ENCODE data around the gene HMGB4. TPM values are rescaled to one million over a fixed set of nuclear protein-coding genes. Genes with fewer than 3 reads are reported as not detected.

Gene HMGB4
- polyA plus RNA-seq, 2 of the 4 experiments (the other 2 are of a cell fraction) = not detected

- TF ChIP-seq CTCF (IDR thresholded peaks at IDR 0.05) = no peak
Observed at GRCh38 chr1:33876970-33877650, 13.2 kb downstream of the HMGB4 start (continued).

GRCh38 chr1:33878392-33878791, 14.5 kb downstream of the HMGB4 start:
- H3K9me3 ChIP-seq = no peaks in the 10 kb centered on the region
- ChIA-PET CTCF (no interaction called here), POLR2A (no interaction called here)
- H3K4me3 ChIP-seq = no peak overlapping the region
- TF ChIP-seq EP300 (IDR thresholded peaks at IDR 0.05) (no peak), ZC3H11A (IDR thresholded peaks at IDR 0.05) (no peak), ESRRA (IDR thresholded peaks at IDR 0.05; ENCODE audit: borderline replicate concordance, low read length) (no peak), ZFP36 (IDR thresholded peaks at IDR 0.05; ENCODE audit: borderline replicate concordance, partially characterized antibody) (no peak), NFE2L2 (conservative IDR thresholded peaks at IDR 0.05; ENCODE audit: low read length) (no peak), FOSB (CRISPR knock-in tag; IDR thresholded peaks at IDR 0.05) (no peak), NR3C1 (IDR thresholded peaks at IDR 0.05) (no peak), HES2 (IDR thresholded peaks at IDR 0.05) (no peak), FOSL2 (IDR thresholded peaks at IDR 0.05) (no peak), FOSL2 (CRISPR knock-in tag; IDR thresholded peaks at IDR 0.05) (no peak), CBX2 (IDR thresholded peaks at IDR 0.05; ENCODE audit: borderline replicate concordance, low read depth) (no peak), USF2 (IDR thresholded peaks at IDR 0.05) (no peak), HOXA7 (CRISPR knock-in tag; IDR thresholded peaks at IDR 0.05) (no peak)
- 33% methylated on average over 1 of the region's 2 CpGs for WGBS (ENCODE audit: missing lambda C conversion rate)
- no peaks in the 10 kb centered on the region for H3K4me1 ChIP-seq
- no peak overlapping the region for H3K4me2 ChIP-seq
- no peak for DNase-seq (ENCODE audit: low read depth in 1 of 2, low spot score in 1 of 2)
- FAIRE-seq = no peak
- no peak for ATAC-seq
- no peak overlapping the region for H3K27ac ChIP-seq

- no peak overlapping the region for H3K27ac ChIP-seq
- no peak for ATAC-seq
- H3K4me2 ChIP-seq = no peak overlapping the region
- CTCF ChIA-PET = no interaction called here
- no peak overlapping the region for H3K4me3 ChIP-seq
- WGBS (ENCODE audit: missing lambda C conversion rate) = 8% methylated on average over 2 of the region's 2 CpGs
- DNase-seq (ENCODE audit: low read depth in 1 of 2, low spot score in 1 of 2) = no peak
- POLR2A ChIA-PET = no interaction called here
- no peaks in the 10 kb centered on the region for H3K9me3 ChIP-seq
- no peak for FAIRE-seq
- peak; percentile 65; the same call in 1 of the 2 replicates for TF ChIP-seq REST (IDR thresholded peaks at IDR 0.05)
- no peak for TF ChIP-seq BCL3 (IDR thresholded peaks at IDR 0.05)
- TF ChIP-seq NPAS2 (CRISPR knock-in tag; IDR thresholded peaks at IDR 0.05; ENCODE audit: borderline replicate concordance) = no peak
- TF ChIP-seq FOXS1 (CRISPR knock-in tag; IDR thresholded peaks at IDR 0.05) = no peak
- no peak for TF ChIP-seq CBX8 (IDR thresholded peaks at IDR 0.05)
- no peaks in the 10 kb centered on the region for H3K4me1 ChIP-seq
Observed at GRCh38 chr1:33880305-33880704, 16.4 kb downstream of the HMGB4 start.

Data from A549 (cell line).